Left renal pelvis (tissue), 4 donors: Measurements from ENCODE around the gene ANKRD40. TPM values are rescaled to one million over a fixed set of nuclear protein-coding genes. Genes with fewer than 3 reads are reported as not detected.
"Not testable (repeated sequence)": the region's sequence is repeated elsewhere in the genome, so short reads cannot be mapped to it uniquely, and the experiment has no call there.

Experiments used
- DNase-seq, 4 donors: peaks; one replicate each; pipeline ENCODE4 v3.0.0-alpha.2; 2013; ENCODE audit warnings: low read depth in 4 of 4, low spot score in 3 of 4
- polyA plus RNA-seq, 4 donors: library from polyadenylated mRNA; unstranded; fragments of 120-200 nt; gene quantifications; one replicate each; pipeline ENCODE4 v1.2.1, GENCODE V29; 2013; ENCODE audit not compliant: insufficient read length in 4 of 4

The ANKRD40 gene, protein sequence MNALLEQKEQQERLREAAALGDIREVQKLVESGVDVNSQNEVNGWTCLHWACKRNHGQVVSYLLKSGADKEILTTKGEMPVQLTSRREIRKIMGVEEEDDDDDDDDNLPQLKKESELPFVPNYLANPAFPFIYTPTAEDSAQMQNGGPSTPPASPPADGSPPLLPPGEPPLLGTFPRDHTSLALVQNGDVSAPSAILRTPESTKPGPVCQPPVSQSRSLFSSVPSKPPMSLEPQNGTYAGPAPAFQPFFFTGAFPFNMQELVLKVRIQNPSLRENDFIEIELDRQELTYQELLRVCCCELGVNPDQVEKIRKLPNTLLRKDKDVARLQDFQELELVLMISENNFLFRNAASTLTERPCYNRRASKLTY
- 10 to 100 TPM; 46.3 to 48.6 (median 47.2) TPM for polyA plus RNA-seq

- DNase-seq, result peak in 3 of 4 donors; percentile 77 to 80 (median 78)
Observed at GRCh38 chr17:50707289-50708049, at the start of gene ANKRD40. ANKRD40 (minus strand) TSS chr17:50707914; CDS start chr17:50707654, 260 bp downstream.

GRCh38 chr17:50754521-50754920 lies 46.8 kb upstream of the ANKRD40 start:
- no peak for DNase-seq

- DNase-seq, result no peak
Observed at GRCh38 chr17:50749245-50749644, 41.5 kb upstream of the ANKRD40 start.

GRCh38 chr17:50745631-50746030 lies 37.9 kb upstream of the ANKRD40 start:
- DNase-seq, result no peak

GRCh38 chr17:50739098-50739497 lies 31.4 kb upstream of the ANKRD40 start:
- DNase-seq, result no peak

DNA sequence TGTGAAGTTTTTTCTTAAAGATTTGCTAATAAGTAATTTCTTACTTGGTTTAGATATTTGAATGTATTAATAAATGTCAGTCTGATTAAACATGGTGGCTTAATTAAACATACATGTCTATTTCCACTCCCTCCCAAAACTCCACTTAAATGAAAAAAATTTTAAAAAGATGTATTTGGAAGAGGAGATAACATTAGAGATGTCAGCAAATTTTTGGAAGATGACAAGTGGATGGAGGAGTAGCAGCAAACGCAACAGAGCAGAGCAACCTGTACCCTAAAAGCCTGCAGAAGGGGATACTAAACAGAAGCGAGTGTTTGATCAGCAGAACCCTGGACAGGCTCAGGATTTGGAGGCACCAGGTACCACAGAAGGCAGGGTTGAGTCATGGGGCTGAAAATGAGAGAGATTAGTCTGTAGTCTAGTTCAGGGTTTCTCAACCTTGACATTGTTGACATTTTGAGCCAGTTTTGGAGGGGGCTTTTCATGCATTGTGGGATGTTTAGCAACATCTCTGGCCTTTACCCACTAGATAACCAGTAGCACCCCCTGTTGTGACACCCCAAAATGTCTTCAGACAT lies 29.5 kb upstream of the ANKRD40 start:
- DNase-seq, result no peak

GRCh38 chr17:50735287-50735686 lies 27.6 kb upstream of the ANKRD40 start:
- no peak for DNase-seq

DNA sequence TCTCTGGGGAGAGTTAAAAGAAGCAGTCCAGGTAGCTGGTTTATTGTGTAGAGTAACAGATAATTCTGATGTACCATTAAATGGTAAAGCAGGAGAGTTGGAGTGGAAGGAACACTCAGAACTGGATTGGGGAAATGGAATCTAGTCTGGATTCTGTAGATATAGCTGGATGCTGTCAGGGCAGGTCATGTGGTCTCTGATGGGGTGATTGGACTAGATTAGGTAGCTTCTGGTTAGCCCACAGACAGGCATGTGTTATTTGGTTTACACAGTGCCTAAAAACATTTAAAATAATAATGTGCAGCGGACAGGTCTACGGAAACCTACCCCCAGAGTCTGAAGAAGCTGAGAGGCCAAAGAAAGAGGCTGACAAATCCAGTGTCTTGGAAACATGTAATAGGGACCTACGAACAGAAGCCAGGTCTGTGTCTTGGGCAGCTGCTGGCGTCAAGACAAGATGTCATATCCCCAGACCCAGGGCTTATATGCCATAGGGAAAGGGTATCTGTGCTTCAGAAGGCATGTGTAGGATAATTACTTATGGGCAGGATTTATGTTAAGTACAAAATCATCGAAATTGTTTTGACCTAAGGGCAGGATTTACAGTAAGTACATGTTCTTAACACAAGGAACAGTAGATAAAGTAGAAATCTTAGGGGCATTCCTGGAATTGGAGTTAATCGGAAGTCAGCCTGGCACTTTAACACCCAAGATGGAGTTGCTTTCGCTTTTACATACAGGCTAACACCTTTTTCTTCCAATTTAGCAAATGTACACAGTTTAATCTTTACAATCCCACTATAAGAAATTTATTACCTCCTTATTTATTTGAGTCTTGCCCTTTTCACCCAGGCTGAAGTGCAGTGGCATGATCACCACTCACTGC lies 24.1 kb upstream of the ANKRD40 start:
- no peak for DNase-seq

DNA sequence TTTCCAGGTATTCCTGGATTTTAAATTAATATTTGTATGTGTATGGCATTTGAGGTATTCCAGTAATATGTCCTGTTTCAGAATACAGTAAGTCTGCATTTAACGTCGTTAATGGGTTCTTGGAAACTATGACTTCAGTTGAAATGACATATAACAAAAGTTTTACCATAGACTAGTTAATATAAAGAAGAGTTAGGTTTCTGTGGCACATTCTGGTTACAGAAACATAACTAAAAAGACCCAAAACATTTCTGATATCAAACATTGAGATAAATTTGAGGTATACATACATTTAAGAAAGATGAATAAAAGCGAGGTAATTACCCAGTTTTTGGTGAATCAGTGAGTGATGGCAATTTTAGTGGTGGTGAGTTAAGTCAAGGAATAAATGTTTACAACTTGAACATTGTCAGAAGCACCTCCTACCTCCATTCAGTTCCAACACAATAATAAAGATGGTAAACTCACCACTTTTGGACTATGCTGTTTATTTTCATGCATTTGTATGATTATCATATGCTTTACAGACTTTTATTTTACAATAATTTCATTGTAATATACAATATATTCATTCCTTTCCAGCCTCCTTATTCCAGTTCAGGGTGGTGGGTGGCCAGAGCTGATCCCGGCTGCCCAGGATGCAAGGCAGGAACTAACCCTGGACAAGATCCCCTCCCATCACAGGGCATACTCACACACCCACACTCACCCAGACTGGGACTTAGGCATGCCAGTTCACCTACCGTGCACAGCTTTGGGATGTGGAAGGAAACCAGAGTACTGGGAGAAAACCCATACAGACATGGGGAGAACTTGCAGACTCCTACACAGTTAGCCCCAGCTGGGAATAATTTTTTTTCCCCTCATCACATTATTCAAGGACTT lies 21.4 kb upstream of the ANKRD40 start:
- no peak for DNase-seq

DNA sequence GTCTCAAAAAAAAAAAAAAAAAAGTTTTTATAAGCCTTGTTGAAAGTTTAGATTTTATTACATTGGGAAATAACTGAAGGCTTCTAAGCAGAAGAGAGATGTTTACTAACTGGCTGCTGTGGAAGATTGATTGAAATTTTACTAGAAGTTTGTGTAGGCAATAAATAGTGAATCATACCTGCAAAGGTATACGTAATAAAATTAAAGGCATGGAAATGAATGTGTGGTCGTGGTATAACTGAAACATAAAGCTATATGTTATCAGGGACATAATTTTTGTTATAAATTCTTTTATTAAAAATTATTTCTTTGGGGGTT lies 20.4 kb upstream of the ANKRD40 start:
- no peak for DNase-seq

DNA sequence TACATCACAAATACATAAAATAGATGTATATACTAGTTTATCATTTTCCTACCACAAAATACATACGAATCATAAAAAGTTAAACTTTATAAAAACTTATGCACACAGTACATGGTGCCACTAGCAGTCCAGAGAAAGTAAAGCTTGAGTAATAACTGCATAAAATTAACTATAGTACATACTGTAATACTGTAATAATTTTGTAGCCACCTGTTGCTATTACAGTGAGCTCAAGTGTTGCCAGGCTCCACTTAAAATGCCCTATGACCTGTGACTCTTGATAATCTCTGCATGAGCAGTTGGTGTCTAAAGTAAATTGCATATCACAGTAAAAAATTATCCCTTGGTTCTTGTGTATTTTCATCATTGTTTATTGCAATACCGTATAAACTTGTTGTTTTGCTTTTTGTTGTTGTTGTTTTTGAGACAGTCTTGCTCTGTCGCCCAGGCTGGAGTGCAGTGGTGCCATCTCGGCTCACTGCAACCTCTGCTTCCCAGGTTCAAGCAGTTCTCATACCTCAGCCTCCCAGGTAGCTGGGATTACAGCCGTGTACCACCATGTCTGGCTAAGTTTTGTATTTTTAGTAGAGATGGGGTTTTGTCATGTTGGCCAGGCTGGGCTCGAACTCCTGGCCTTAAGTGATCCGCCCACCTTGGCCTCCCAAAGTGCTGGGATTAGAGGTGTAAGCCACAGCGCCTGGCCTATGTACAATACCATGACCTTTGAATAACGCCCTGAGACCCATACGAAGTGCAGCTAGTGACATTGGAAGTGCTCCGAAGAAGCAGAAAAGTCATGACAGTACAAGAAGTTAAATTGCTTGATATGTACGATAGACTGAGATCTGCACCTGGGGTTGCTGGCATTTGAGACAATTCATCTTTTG lies 18.3 kb upstream of the ANKRD40 start:
- DNase-seq, result no peak

- not testable (repeated sequence) for DNase-seq
Observed at GRCh38 chr17:50724622-50725021, 16.9 kb upstream of the ANKRD40 start.

- no peak for DNase-seq
Observed at GRCh38 chr17:50722746-50723145, 15.0 kb upstream of the ANKRD40 start.

DNA sequence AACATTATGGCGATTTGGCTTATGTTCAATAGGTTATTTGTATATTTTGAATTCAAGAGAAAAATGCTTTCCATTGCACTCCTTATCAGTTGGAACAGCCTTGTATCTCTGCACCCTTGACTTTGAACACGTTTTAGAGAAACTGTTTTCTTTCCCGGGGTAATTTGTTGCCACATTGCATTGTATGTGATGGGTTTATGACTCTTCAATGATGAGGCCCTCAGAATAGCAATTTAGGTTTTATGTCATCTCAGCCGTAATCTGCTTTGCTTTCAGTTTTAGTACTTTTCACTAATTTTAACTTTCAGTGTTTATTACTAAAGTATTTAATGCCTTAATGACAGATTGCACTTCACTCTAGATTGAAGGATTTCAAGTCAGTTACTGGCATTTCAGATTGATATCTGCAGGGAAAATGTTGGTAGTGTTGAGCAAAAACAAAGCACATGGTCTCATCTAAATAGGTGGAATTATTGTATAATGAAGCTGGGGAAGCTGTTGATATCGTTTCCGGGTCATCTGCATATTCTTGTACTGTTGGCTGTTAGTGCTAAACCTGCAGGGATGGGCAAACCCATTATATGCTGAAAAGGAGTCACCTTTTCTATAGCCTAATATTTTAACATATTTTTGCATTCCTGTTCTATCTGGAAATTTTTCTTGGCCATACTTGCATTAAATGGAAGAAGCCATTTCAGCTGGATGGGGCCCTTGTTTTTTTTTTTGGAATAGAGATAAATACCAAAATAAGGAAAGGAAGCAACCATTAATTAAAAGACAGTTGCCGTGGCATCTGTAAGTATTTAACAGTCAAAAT lies 13.7 kb upstream of the ANKRD40 start:
- DNase-seq, result no peak

- DNase-seq, result no peak
Observed at GRCh38 chr17:50719924-50720794, 12.4 kb upstream of the ANKRD40 start.

GRCh38 chr17:50719144-50719923 lies 11.6 kb upstream of the ANKRD40 start, which contains the start of gene LUC7L3:
LUC7L3 (plus strand) TSS chr17:50719603; CDS start chr17:50719733, 130 bp downstream.
- DNase-seq, result peak; percentile 89 to 93 (median 90)
